Activated CD8-positive, alpha-beta T cell treated with anti-CD3 and anti-CD28 coated beads for 36 hours (primary cell): Measurements from ENCODE around the gene CPNE2. TPM values are rescaled to one million over a fixed set of nuclear protein-coding genes. Genes with fewer than 3 reads are reported as not detected.
A peak's percentile ranks its signal among the peaks of the same experiment; 100 is the strongest.
"Not testable (repeated sequence)": the region's sequence is repeated elsewhere in the genome, so short reads cannot be mapped to it uniquely, and the experiment has no call there.

Experiments
- ATAC-seq: fragments of 200-7000 bp; cut with Tn5 transposase; one replicate; pipeline ENCODE4 v1.10.0; 2021; ENCODE audit warnings: mild to moderate bottlenecking, moderate library complexity
- CTCF ChIA-PET: fragments of 350-600 bp; sonication (Branson Sonifier 250); formaldehyde crosslinking; loops from one replicate; lab custom pipeline; 2021; ENCODE audit warnings: antibody characterized with exemption; lab: Charles Lee
- POLR2A ChIA-PET: fragments of 350-600 bp; sonication (Branson Sonifier 250); formaldehyde crosslinking; loops from one replicate; lab custom pipeline; 2021; ENCODE audit warnings: antibody characterized with exemption; lab: Charles Lee
- DNase-seq: peaks from one replicate; pipeline ENCODE4 v3.0.0-alpha.2; 2020
- H3K27ac Mint-ChIP-seq: one replicate; pipeline ENCODE4 v1.8.0; 2021; ENCODE audit warnings: mild to moderate bottlenecking, mixed read lengths
- H3K27me3 Mint-ChIP-seq: one replicate; pipeline ENCODE4 v1.8.0; 2021; ENCODE audit warnings: mixed read lengths
- H3K36me3 Mint-ChIP-seq: one replicate; pipeline ENCODE4 v1.8.0; 2021; ENCODE audit warnings: low read depth, mixed read lengths
- H3K4me1 Mint-ChIP-seq: one replicate; pipeline ENCODE4 v1.8.0; 2021; ENCODE audit warnings: low read depth, mixed read lengths
- H3K4me3 Mint-ChIP-seq: one replicate; pipeline ENCODE4 v1.8.0; 2021; ENCODE audit warnings: mild to moderate bottlenecking, moderate library complexity, mixed read lengths
- H3K9me3 Mint-ChIP-seq: one replicate; pipeline ENCODE4 v1.8.0; 2021; ENCODE audit warnings: mixed read lengths
- intact Hi-C: fragments of 100-400 bp; cut with micrococcal nuclease; formaldehyde crosslinking; loops from one replicate; pipeline ENCODE4 v1.10.0; 2022
- total RNA-seq, 2 experiments: library from RNA; stranded (reverse); gene quantifications; one replicate each; pipeline ENCODE4 v1.2.3, GENCODE V29; 2021
- TF ChIP-seq, protein P1 (sequence below): fragments of 200-600 bp; IDR thresholded peaks from one replicate; pipeline ENCODE4 v1.8.0; 2022; ENCODE audit warnings: antibody characterized with exemption, mild to moderate bottlenecking

CPNE2 gene
- total RNA-seq, 2 experiments from 2014 or later: 18.6 to 20.6 TPM

DNA sequence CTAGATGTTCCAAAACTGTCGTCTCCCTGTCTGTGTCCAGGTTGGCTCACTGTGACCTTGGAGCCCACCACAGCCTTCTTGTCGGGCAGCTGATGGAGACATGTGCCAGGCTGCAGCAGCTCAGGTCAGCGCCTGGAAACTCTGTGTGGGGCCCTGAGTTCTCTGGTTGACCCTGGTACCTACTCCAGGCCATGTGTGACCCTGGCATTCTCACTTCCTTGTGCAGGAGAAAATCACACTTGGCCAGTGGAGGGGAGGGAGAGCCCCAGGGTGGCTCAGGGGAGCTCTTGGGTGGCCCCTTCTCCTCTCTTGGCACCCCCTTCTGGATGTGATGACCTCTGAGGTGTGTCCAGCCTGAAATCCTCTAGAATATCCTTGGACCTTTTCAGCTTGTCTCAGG, 25.0 kb upstream of the CPNE2 start:
- Mint-ChIP-seq H3K4me1 (peaks cover 33% of the 10 kb centered on the region), H3K36me3 (peaks cover 43% of the 10 kb centered on the region), H3K4me3 (no peak overlapping the region), H3K27ac (peak overlapping the region; percentile 23), H3K9me3 (no peaks in the 10 kb centered on the region), H3K27me3 (no peaks in the 10 kb centered on the region)
- intact Hi-C loops: no loop called here
- POLR2A ChIA-PET: interaction anchor here (0.7 to 3.5 kb wide), 7 partner anchors 9 to 83 kb away, joined by 3 to 15 read pairs (median 6); partner anchors contain the start of gene CPNE2
- DNase-seq: no peak
- TF ChIP-seq, protein P1, sequence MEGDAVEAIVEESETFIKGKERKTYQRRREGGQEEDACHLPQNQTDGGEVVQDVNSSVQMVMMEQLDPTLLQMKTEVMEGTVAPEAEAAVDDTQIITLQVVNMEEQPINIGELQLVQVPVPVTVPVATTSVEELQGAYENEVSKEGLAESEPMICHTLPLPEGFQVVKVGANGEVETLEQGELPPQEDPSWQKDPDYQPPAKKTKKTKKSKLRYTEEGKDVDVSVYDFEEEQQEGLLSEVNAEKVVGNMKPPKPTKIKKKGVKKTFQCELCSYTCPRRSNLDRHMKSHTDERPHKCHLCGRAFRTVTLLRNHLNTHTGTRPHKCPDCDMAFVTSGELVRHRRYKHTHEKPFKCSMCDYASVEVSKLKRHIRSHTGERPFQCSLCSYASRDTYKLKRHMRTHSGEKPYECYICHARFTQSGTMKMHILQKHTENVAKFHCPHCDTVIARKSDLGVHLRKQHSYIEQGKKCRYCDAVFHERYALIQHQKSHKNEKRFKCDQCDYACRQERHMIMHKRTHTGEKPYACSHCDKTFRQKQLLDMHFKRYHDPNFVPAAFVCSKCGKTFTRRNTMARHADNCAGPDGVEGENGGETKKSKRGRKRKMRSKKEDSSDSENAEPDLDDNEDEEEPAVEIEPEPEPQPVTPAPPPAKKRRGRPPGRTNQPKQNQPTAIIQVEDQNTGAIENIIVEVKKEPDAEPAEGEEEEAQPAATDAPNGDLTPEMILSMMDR: no peak
- CTCF ChIA-PET: interaction anchor here (3.2 kb wide), 1 partner anchor 103 kb away, joined by 14 read pairs; no protein-coding TSS in a partner anchor
- ATAC-seq: no peak

DNA sequence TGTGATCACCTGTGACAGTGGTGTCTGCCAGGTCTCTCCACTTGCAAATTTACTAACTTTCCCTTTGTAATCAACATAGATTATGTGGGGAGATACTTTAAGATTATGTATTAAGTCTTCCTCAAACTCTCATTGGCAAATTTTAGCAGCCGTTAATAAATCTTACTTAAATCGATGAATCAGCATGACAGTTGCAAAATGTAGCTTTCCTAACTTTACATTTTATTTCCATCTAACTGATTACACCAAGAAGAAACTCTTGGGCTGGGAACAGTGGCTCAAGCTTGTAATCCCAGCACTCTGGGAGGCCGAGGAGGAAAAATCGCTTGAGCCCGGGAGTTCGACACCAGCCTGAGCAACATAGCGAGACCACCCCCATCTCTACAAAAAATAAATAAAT, 23.3 kb upstream of the CPNE2 start:
- CTCF ChIA-PET: interaction anchor here (0.7 to 1.1 kb wide), 3 partner anchors 10 to 105 kb away, joined by 3 to 6 read pairs (median 5); no protein-coding TSS in a partner anchor
- H3K27me3 Mint-ChIP-seq: no peaks in the 10 kb centered on the region
- H3K36me3 Mint-ChIP-seq: peaks cover 42% of the 10 kb centered on the region
- no peaks in the 10 kb centered on the region for H3K9me3 Mint-ChIP-seq
- TF ChIP-seq, protein P1: no peak
- H3K4me3 Mint-ChIP-seq: no peak overlapping the region
- DNase-seq (no peak), ATAC-seq (no peak)
- POLR2A ChIA-PET: interaction anchor here (0.9 to 1.4 kb wide), 2 partner anchors 14 to 79 kb away, joined by 3 to 4 read pairs; no protein-coding TSS in a partner anchor
- intact Hi-C loops: no loop called here
- H3K4me1 Mint-ChIP-seq: peaks cover 33% of the 10 kb centered on the region
- H3K27ac Mint-ChIP-seq: peak overlapping the region; percentile 31

DNA sequence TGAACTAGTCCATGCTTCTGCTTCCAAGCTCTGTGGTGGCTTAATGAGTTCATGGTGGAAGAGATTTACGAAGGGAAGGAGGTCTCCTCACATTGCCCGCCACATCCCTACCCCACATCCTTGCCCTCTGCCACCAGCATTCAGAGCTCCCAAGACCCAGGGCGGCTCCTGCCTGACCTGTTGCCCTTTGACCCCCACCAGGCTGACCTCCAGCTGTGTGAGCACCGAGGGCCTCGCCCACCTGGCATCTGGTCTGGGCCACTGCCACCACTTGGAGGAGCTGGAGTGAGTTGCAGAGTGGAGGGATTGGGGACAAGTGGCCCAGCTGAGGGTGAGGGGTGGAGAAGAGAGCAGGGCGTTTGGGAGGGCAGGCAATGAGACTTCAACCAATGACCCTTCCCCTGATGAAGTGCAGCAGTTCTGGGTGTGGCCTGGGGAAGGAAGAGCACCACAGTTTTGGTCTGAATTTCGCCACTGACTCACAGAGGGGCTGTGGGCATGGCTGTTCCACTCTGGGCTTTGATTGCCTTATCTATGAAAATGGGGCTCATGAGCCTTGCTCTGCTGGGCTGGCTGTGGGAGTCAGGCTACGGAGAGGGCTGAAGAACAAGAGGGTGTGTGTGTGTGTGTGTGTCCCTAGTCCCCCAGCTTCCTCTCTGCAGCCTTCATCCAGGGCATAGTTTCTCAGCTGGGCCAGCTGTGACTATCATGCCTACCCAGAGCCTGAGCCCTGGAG, 22.6 kb upstream of the CPNE2 start:
- ChIA-PET POLR2A (interaction anchor here (0.9 to 1.4 kb wide), 3 partner anchors 13 to 80 kb away, joined by 3 to 4 read pairs (median 3); no protein-coding TSS in a partner anchor), CTCF (interaction anchor here (0.7 to 1.4 kb wide), 4 partner anchors 10 to 106 kb away, joined by 3 to 6 read pairs (median 4); no protein-coding TSS in a partner anchor)
- Mint-ChIP-seq H3K9me3 (no peaks in the 10 kb centered on the region), H3K4me3 (no peak overlapping the region), H3K27ac (peak overlapping the region; percentile 62), H3K27me3 (no peaks in the 10 kb centered on the region), H3K36me3 (peaks cover 45% of the 10 kb centered on the region), H3K4me1 (peaks cover 33% of the 10 kb centered on the region)
- TF ChIP-seq, protein P1: no peak
- intact Hi-C loops: no loop called here
- no peak for ATAC-seq
- DNase-seq: no peak

DNA sequence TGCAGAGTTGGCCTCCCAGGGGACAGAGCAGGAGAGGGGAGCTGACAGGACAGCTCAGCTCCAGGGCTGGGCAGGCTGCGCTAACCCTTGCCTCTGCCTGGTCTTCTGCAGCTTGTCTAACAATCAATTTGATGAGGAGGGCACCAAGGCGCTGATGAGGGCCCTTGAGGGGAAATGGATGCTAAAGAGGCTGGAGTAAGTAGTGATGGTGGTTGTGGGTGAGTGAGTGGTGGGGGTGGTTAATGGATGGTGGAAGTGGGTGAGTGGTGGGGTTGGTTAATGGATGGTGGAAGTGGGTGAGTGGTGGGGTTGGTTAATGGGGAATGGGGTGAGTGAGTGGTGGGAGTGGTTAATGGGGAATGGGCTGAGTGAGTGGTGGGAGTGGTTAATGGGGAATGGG, 22.0 kb upstream of the CPNE2 start:
- H3K9me3 Mint-ChIP-seq: no peaks in the 10 kb centered on the region
- ATAC-seq: no peak
- intact Hi-C loops: no loop called here
- H3K4me3 Mint-ChIP-seq: no peak overlapping the region
- H3K27me3 Mint-ChIP-seq: no peaks in the 10 kb centered on the region
- H3K27ac Mint-ChIP-seq: peak overlapping the region; percentile 62
- CTCF ChIA-PET: interaction anchor here (1.4 kb wide), 1 partner anchor 97 kb away, joined by 4 read pairs; no protein-coding TSS in a partner anchor
- TF ChIP-seq, protein P1: no peak
- peaks cover 47% of the 10 kb centered on the region for H3K36me3 Mint-ChIP-seq
- peaks cover 33% of the 10 kb centered on the region for H3K4me1 Mint-ChIP-seq
- POLR2A ChIA-PET: interaction anchor here (1.0 kb wide), 1 partner anchor 46 kb away, joined by 3 read pairs; no protein-coding TSS in a partner anchor
- DNase-seq: no peak

DNA sequence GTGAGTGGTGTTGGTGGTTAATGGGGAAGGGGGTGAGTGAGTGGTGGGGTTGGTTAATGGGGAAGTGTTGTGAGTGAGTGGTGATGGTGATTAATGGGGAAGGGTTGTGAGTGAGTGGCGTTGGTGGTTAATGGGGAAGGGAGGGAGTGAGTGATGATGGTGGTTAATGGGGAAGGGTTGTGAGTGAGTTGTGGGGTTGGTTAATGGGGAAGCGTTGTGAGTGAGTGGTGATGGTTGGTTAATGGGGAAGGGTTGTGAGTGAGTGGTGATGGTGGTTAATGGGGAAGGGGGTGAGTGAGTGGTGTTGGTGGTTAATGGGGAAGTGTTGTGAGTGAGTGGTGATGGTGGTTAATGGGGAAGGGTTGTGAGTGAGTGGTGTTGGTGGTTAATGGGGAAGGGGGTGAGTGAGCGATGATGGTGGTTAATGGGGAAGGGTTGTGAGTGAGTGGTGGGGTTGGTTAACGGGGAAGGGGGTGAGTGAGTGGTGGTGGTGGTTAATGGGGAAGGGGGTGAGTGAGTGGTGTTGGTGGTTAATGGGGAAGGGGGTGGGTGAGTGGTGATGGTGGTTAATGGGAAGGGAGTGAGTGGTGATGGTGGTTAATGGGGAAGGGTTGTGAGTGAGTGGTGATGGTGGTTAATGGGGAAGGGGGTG, 21.2 kb upstream of the CPNE2 start:
- Mint-ChIP-seq H3K36me3 (peaks cover 52% of the 10 kb centered on the region), H3K4me1 (peaks cover 33% of the 10 kb centered on the region), H3K27ac (peak overlapping the region; percentile 75)
- ATAC-seq, H3K9me3 Mint-ChIP-seq, DNase-seq, CTCF ChIA-PET, H3K27me3 Mint-ChIP-seq, POLR2A ChIA-PET, H3K4me3 Mint-ChIP-seq, intact Hi-C loops: not testable (repeated sequence)
